NT2/D1 (cell line): Measurements from ENCODE around the gene CEP112.
"Not testable (repeated sequence)": the region's sequence is repeated elsewhere in the genome, so short reads cannot be mapped to it uniquely, and the experiment has no call there.

ENCODE experiments used
- DNase-seq: peaks from one replicate; pipeline ENCODE4 v3.0.0-alpha.2; 2011; ENCODE audit warnings: low read depth, low spot score
- H3K27me3 ChIP-seq: 2 replicates; pipeline ENCODE4 v1.6.0; 2011; ENCODE audit warnings: mild to moderate bottlenecking; ENCODE audit not compliant: insufficient read length, insufficient read depth
- H3K36me3 ChIP-seq: 2 replicates; pipeline ENCODE4 v1.6.1; 2011; ENCODE audit warnings: mild to moderate bottlenecking, low read length, mixed read lengths; ENCODE audit not compliant: insufficient read depth, insufficient read length
- H3K4me1 ChIP-seq: 2 replicates; pipeline ENCODE4 v1.5.1; 2011; ENCODE audit not compliant: insufficient read depth, insufficient read length
- H3K4me3 ChIP-seq: 2 replicates; pipeline ENCODE4 v1.5.1; 2011; ENCODE audit warnings: low read depth; ENCODE audit not compliant: insufficient read length
- H3K9ac ChIP-seq: 2 replicates; pipeline ENCODE4 v1.6.0; 2011; ENCODE audit warnings: low read depth; ENCODE audit not compliant: insufficient read length
- H3K9me3 ChIP-seq: 2 replicates; pipeline ENCODE4 v1.5.1; 2011; ENCODE audit warnings: mild to moderate bottlenecking, low read length; ENCODE audit not compliant: insufficient read depth
- SUZ12 ChIP-seq: IDR thresholded peaks from 2 replicates; pipeline ENCODE4 v1.6.1; 2011; ENCODE audit not compliant: insufficient read length, insufficient read depth; ENCODE audit errors: extremely low read depth
- YY1 ChIP-seq: IDR thresholded peaks from 2 replicates; pipeline ENCODE4 v1.6.1; 2011; ENCODE audit not compliant: insufficient read length, insufficient read depth
- ZNF274 ChIP-seq: IDR thresholded peaks from 2 replicates; pipeline ENCODE4 v1.6.1; 2011; ENCODE audit warnings: mild to moderate bottlenecking, low read depth, low read length

CEP112 gene

GRCh38 chr17:65684631-65685030, 507.3 kb downstream of the CEP112 start:
- H3K9ac ChIP-seq: no peak overlapping the region
- DNase-seq: no peak
- TF ChIP-seq YY1 (no peak), SUZ12 (no peak), ZNF274 (no peak)

GRCh38 chr17:65683428-65683827, 508.5 kb downstream of the CEP112 start:
- no peaks in the 10 kb centered on the region for H3K27me3 ChIP-seq
- peaks cover 7% of the 10 kb centered on the region; the same call in 1 of the 2 replicates for H3K9me3 ChIP-seq
- no peaks in the 10 kb centered on the region for H3K4me1 ChIP-seq
- H3K9ac ChIP-seq: no peak overlapping the region
- H3K4me3 ChIP-seq: no peak overlapping the region
- no peak for TF ChIP-seq ZNF274
- TF ChIP-seq YY1: no peak
- no peak for TF ChIP-seq SUZ12
- DNase-seq: no peak
- H3K36me3 ChIP-seq: no peaks in the 10 kb centered on the region

More at GRCh38 chr17:65684631-65685030, 507.3 kb downstream of the CEP112 start:
- Histone ChIP-seq H3K4me1 (no peaks in the 10 kb centered on the region), H3K4me3 (no peak overlapping the region), H3K36me3 (no peaks in the 10 kb centered on the region), H3K9me3 (peaks cover 7% of the 10 kb centered on the region; the same call in 1 of the 2 replicates), H3K27me3 (no peaks in the 10 kb centered on the region)

GRCh38 chr17:65681763-65682162, 510.2 kb downstream of the CEP112 start:
- H3K9ac ChIP-seq: not testable (repeated sequence)

GRCh38 chr17:65679165-65679845, 512.6 kb downstream of the CEP112 start:
- DNase-seq: no peak
- Histone ChIP-seq H3K9me3 (peaks cover 7% of the 10 kb centered on the region; the same call in 1 of the 2 replicates), H3K4me3 (no peak overlapping the region), H3K4me1 (no peaks in the 10 kb centered on the region), H3K36me3 (no peaks in the 10 kb centered on the region), H3K27me3 (no peaks in the 10 kb centered on the region), H3K9ac (no peak overlapping the region)
- TF ChIP-seq ZNF274 (no peak), SUZ12 (no peak), YY1 (no peak)

More at GRCh38 chr17:65681763-65682162, 510.2 kb downstream of the CEP112 start:
- not testable (repeated sequence) for H3K27me3 ChIP-seq, H3K4me3 ChIP-seq, H3K36me3 ChIP-seq, H3K9me3 ChIP-seq, H3K4me1 ChIP-seq, DNase-seq

GRCh38 chr17:65678546-65678945, 513.4 kb downstream of the CEP112 start:
- TF ChIP-seq SUZ12 (no peak), ZNF274 (no peak), YY1 (no peak)
- no peaks in the 10 kb centered on the region for H3K27me3 ChIP-seq
- no peak for DNase-seq
- H3K9me3 ChIP-seq: peaks cover 7% of the 10 kb centered on the region; the same call in 1 of the 2 replicates
- no peak overlapping the region for H3K4me3 ChIP-seq
- no peaks in the 10 kb centered on the region for H3K36me3 ChIP-seq
- no peak overlapping the region for H3K9ac ChIP-seq
- H3K4me1 ChIP-seq: no peaks in the 10 kb centered on the region

- DNase-seq: no peak
- Histone ChIP-seq H3K4me3 (no peak overlapping the region), H3K4me1 (no peaks in the 10 kb centered on the region), H3K27me3 (no peaks in the 10 kb centered on the region), H3K9ac (no peak overlapping the region), H3K9me3 (peaks cover 7% of the 10 kb centered on the region; the same call in 1 of the 2 replicates), H3K36me3 (no peaks in the 10 kb centered on the region)
- TF ChIP-seq YY1: no peak
Measured at GRCh38 chr17:65677932-65678331, 514.0 kb downstream of the CEP112 start.

- no peak for DNase-seq
- no peaks in the 10 kb centered on the region for H3K9me3 ChIP-seq
- no peaks in the 10 kb centered on the region for H3K36me3 ChIP-seq
- H3K27me3 ChIP-seq: no peaks in the 10 kb centered on the region
- no peak for TF ChIP-seq YY1
- TF ChIP-seq SUZ12: no peak
- no peaks in the 10 kb centered on the region for H3K4me1 ChIP-seq
- no peak overlapping the region for H3K4me3 ChIP-seq
- no peak overlapping the region for H3K9ac ChIP-seq
Measured at GRCh38 chr17:65674246-65675045, 517.5 kb downstream of the CEP112 start.
